Neutrophil (primary cell): ENCODE results near the gene CAMK1D.

Experiments
- H3K27ac ChIP-seq: fragments of 200-600 bp; sonication (generic); 2 replicates; pipeline ENCODE4 v1.5.1; 2016; ENCODE audit warnings: mild to moderate bottlenecking, moderate library complexity
- H3K27me3 ChIP-seq: fragments of 200-600 bp; sonication (generic); 2 replicates; pipeline ENCODE4 v1.6.0; 2016; ENCODE audit warnings: mild to moderate bottlenecking
- H3K36me3 ChIP-seq: fragments of 200-600 bp; sonication (generic); 2 replicates; pipeline ENCODE4 v1.5.1; 2017
- H3K4me1 ChIP-seq, 2 experiments: fragments of 200-600 bp in 1 of 2; sonication (generic) in 1 of 2; 1 replicate in 1 of 2; 2 replicates in 1 of 2; pipeline versions ENCODE4 v1.5.1 to v1.6.1; 2013 to 2016; ENCODE audit warnings: low read depth in 1 of 2, low read length in 1 of 2, mild to moderate bottlenecking in 1 of 2, moderate library complexity in 1 of 2; ENCODE audit not compliant: control insufficient read depth in 1 of 2, insufficient read depth in 1 of 2
- H3K4me3 ChIP-seq, 2 experiments: fragments of 200-600 bp in 1 of 2; sonication (generic) in 1 of 2; 1 replicate in 1 of 2; 2 replicates in 1 of 2; pipeline ENCODE4 v1.5.1; 2013 to 2016; ENCODE audit warnings: low read depth in 1 of 2, low read length in 1 of 2, mild to moderate bottlenecking in 1 of 2, moderate library complexity in 1 of 2
- H3K9me3 ChIP-seq: fragments of 200-600 bp; sonication (generic); 2 replicates; pipeline ENCODE4 v1.5.1; 2016
- CTCF ChIP-seq: fragments of 200-600 bp; sonication (generic); IDR thresholded peaks from 2 replicates; pipeline ENCODE4 v1.5.1; 2016; ENCODE audit warnings: antibody characterized with exemption

The CAMK1D gene

GRCh38 chr10:12877150-12877549, 527.8 kb downstream of the CAMK1D start:
- no peaks in the 10 kb centered on the region for H3K4me1 ChIP-seq
- TF ChIP-seq CTCF, result no peak
- H3K36me3 ChIP-seq, result no peaks in the 10 kb centered on the region
- no peak overlapping the region for H3K4me3 ChIP-seq
- H3K27me3 ChIP-seq, result no peaks in the 10 kb centered on the region
- H3K9me3 ChIP-seq, result no peaks in the 10 kb centered on the region
- no peak overlapping the region for H3K27ac ChIP-seq

- Histone ChIP-seq H3K4me1 (no peaks in the 10 kb centered on the region), H3K27me3 (no peaks in the 10 kb centered on the region)
- no peak for TF ChIP-seq CTCF
Measured at GRCh38 chr10:12880423-12880822, 531.1 kb downstream of the CAMK1D start.

DNA sequence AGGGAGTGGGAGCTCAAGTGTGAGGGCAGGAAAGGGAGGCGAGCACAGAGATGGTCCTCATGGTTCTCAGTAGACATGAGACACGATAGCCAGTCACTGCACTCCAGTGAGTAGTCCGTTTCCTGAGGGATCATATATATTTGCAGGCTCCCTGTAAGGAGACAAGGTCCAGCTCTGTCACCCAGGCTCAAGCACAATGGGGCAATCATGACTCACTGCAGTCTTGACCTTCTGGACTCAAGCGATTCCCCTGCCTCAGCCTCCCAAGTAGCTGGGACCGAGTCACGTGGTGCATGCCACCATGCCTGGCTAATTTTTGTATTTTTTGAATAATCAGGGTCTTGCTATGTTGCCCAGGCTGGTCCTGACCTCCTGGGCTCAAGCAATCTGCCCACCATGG, 535.5 kb downstream of the CAMK1D start:
- Histone ChIP-seq H3K4me1 (no peaks in the 10 kb centered on the region), H3K4me3 (no peak overlapping the region), H3K27me3 (no peaks in the 10 kb centered on the region), H3K9me3 (no peaks in the 10 kb centered on the region), H3K36me3 (no peaks in the 10 kb centered on the region), H3K27ac (no peak overlapping the region)
- TF ChIP-seq CTCF, result no peak

More at GRCh38 chr10:12880423-12880822, 531.1 kb downstream of the CAMK1D start:
- Histone ChIP-seq H3K4me3 (no peak overlapping the region), H3K9me3 (no peaks in the 10 kb centered on the region), H3K36me3 (no peaks in the 10 kb centered on the region), H3K27ac (no peak overlapping the region)
